Smooth muscle cell (in vitro differentiated cells): ENCODE results near the gene UBE2F. TPM values are rescaled to one million over a fixed set of nuclear protein-coding genes. Genes with fewer than 3 reads are reported as not detected.
"Not testable (repeated sequence)": the region's sequence is repeated elsewhere in the genome, so short reads cannot be mapped to it uniquely, and the experiment has no call there.

Experiments
- DNase-seq: peaks from one replicate; lab custom pipeline; 2025; ENCODE audit not compliant: unreplicated experiment; lab: John Stamatoyannopoulos, UW
- H2AFZ ChIP-seq: fragments of 200-600 bp; sonication (generic); 2 replicates; pipeline ENCODE4 v1.6.0; 2016; ENCODE audit warnings: antibody characterized with exemption, low read depth, mild to moderate bottlenecking
- H3F3A ChIP-seq: fragments of 200-600 bp; sonication (generic); 2 replicates; pipeline ENCODE4 v1.6.0; 2017; ENCODE audit warnings: antibody characterized with exemption, low read depth
- H3K27ac ChIP-seq: fragments of 200-600 bp; sonication (generic); 2 replicates; pipeline ENCODE4 v1.5.1; 2016; ENCODE audit warnings: low read depth, mild to moderate bottlenecking
- H3K27me3 ChIP-seq: fragments of 200-600 bp; sonication (generic); 2 replicates; pipeline ENCODE4 v1.6.1; 2016; ENCODE audit warnings: low read depth, mild to moderate bottlenecking
- H3K36me3 ChIP-seq: fragments of 200-600 bp; sonication (generic); 2 replicates; pipeline ENCODE4 v1.5.1; 2016; ENCODE audit warnings: low read depth
- H3K4me1 ChIP-seq: fragments of 200-600 bp; sonication (generic); 2 replicates; pipeline ENCODE4 v1.5.1; 2016; ENCODE audit warnings: low read depth
- H3K4me2 ChIP-seq: fragments of 200-600 bp; sonication (generic); 2 replicates; pipeline ENCODE4 v1.6.0; 2016; ENCODE audit warnings: mild to moderate bottlenecking
- H3K4me3 ChIP-seq: fragments of 200-600 bp; sonication (generic); 2 replicates; pipeline ENCODE4 v1.5.1; 2016; ENCODE audit warnings: mild to moderate bottlenecking
- H3K79me2 ChIP-seq: fragments of 200-600 bp; sonication (generic); 2 replicates; pipeline ENCODE4 v1.6.0; 2016; ENCODE audit warnings: low read depth, mild to moderate bottlenecking
- H3K9ac ChIP-seq: fragments of 200-600 bp; sonication (generic); 2 replicates; pipeline ENCODE4 v1.6.0; 2016; ENCODE audit warnings: low read depth
- H3K9me3 ChIP-seq: fragments of 200-600 bp; sonication (generic); replicated peaks from 2 replicates; pipeline ENCODE4 v1.5.1; 2016; ENCODE audit warnings: low read depth
- H4K20me1 ChIP-seq: fragments of 200-600 bp; sonication (generic); 2 replicates; pipeline ENCODE4 v1.6.0; 2016; ENCODE audit warnings: low read depth
- WGBS: methylation state at CpG from one replicate; pipeline ENCODE4 v1.1.7; 2016; ENCODE audit warnings: low lambda C conversion rate; 5-methylcytosine and 5-hydroxymethylcytosine counted together
- polyA plus RNA-seq: library from polyadenylated mRNA; unstranded; fragments of >200 nt; fragmentation: Nextera tagmentation; extraction: Ambion mirVana; gene quantifications from 2 replicates; pipeline ENCODE4 v1.2.1, GENCODE V29; 2016
- total RNA-seq: library from RNA; depleted of rRNA; stranded (reverse); fragments of >200 nt; gene quantifications from 2 replicates; pipeline ENCODE4 v1.2.3, GENCODE V29; 2014
- TF ChIP-seq, protein P1 (sequence below): fragments of 200-600 bp; sonication (generic); IDR thresholded peaks from 2 replicates; pipeline ENCODE4 v1.5.1; 2017; ENCODE audit warnings: borderline replicate concordance, mild to moderate bottlenecking, antibody characterized with exemption; ENCODE audit not compliant: insufficient read depth, poor library complexity, severe bottlenecking

Gene UBE2F
- total and polyA plus RNA-seq, 2 experiments from 2014 or later = 52.5 to 94.8 TPM

DNA sequence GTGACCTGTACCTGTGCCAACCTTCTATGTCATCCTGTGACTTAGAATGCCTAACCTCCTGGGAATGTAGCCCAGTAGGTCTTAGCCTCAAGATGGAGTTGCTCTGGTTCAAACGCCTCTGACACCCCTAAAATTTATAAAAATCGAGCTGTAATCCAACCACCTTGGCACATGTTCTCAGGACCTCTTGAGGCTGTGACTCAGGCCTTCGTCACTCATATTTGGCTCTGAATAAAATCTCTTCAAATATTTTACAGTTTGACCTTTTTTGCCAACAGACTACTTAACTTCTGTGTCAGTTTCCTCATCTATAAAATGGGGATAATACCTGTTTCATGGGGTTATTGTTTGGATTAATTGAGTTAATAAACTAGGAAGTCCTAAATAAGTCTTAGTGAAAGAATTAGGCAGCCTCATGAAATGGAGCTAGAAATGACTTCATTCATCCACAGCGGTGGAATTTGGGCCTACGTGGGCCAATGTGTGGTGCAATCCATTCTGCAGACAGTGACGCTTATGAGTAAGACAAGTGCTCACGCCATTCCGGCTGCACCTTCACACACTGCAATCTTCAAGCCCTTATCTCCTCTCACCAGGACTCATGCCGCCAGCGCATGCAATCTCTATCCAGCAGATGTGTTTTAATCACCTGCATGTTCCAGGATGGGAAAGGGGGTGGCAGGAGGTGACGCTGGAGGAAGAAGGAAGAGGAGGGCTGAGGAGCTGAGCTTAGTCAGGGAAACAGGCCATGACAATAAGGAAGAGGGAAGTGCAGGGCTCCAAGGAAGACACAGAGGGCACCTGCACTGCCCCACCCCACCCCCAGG lies 2.0 kb upstream of the UBE2F start:
- peaks cover 24% of the 10 kb centered on the region for H4K20me1 ChIP-seq
- H3K27me3 ChIP-seq = no peaks in the 10 kb centered on the region
- H3K79me2 ChIP-seq = peaks cover 25% of the 10 kb centered on the region
- WGBS = 82% methylated on average over 11 of the region's 11 CpGs
- H3K4me2 ChIP-seq = no peak overlapping the region
- TF ChIP-seq, protein P1, sequence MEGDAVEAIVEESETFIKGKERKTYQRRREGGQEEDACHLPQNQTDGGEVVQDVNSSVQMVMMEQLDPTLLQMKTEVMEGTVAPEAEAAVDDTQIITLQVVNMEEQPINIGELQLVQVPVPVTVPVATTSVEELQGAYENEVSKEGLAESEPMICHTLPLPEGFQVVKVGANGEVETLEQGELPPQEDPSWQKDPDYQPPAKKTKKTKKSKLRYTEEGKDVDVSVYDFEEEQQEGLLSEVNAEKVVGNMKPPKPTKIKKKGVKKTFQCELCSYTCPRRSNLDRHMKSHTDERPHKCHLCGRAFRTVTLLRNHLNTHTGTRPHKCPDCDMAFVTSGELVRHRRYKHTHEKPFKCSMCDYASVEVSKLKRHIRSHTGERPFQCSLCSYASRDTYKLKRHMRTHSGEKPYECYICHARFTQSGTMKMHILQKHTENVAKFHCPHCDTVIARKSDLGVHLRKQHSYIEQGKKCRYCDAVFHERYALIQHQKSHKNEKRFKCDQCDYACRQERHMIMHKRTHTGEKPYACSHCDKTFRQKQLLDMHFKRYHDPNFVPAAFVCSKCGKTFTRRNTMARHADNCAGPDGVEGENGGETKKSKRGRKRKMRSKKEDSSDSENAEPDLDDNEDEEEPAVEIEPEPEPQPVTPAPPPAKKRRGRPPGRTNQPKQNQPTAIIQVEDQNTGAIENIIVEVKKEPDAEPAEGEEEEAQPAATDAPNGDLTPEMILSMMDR = no peak
- H2AFZ ChIP-seq = no peak overlapping the region
- DNase-seq = no peak
- no peak overlapping the region for H3K4me3 ChIP-seq
- no peak overlapping the region for H3K9ac ChIP-seq
- H3K27ac ChIP-seq = no peak overlapping the region
- H3K9me3 ChIP-seq = no peaks in the 10 kb centered on the region
- no peaks in the 10 kb centered on the region for H3K36me3 ChIP-seq
- no peaks in the 10 kb centered on the region for H3F3A ChIP-seq
- H3K4me1 ChIP-seq = peaks cover 13% of the 10 kb centered on the region

DNA sequence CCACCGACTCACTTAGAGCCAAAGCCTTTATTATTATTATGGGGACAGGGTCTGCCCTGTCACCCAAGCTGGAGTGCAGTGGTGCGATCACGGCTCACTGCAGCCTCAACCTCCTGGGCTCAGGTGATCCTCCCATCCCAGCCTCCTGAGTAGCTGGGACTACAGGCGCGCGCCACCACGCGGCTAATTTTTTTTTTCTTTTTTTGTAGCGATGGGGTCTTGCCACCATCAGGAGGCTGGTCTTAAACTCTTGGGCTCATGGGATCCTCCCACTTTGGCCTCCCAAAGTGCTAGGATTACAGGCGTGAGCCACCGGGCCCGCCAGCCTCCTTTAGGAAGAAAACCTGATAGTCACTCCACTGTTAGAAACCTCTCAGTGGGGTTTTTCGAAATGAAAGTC lies 970 bp upstream of the UBE2F start:
- DNase-seq, H3K9me3 ChIP-seq, H3K36me3 ChIP-seq, H3K27ac ChIP-seq, H3F3A ChIP-seq, H3K27me3 ChIP-seq: not testable (repeated sequence)
- 83% methylated on average over 13 of the region's 13 CpGs for WGBS
- Histone ChIP-seq H3K4me3 (peak overlapping the region; percentile 66), H3K79me2 (peaks cover 36% of the 10 kb centered on the region), H3K4me1 (peaks cover 13% of the 10 kb centered on the region), H2AFZ (peak overlapping the region; percentile 99), H3K4me2 (peak overlapping the region; percentile 90), H4K20me1 (peaks cover 35% of the 10 kb centered on the region), H3K9ac (peak overlapping the region; percentile 26)

DNA sequence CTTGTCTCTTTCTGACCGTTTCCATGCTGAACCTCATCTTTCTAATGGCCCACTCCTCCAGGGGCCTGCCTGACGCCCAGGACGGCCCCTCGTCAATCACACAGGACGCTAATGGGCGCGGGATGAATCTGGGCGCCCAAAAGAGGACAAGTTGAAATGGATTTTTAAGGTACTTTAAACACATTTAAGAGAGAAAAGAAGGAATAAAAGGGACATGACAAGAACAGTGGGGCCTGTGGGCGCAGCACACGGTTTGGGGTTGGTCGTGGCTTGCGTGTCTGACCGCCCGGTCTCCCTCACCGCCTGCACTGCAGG lies 607 bp upstream of the UBE2F start:
- peak overlapping the region; percentile 99 for H2AFZ ChIP-seq
- H3K36me3 ChIP-seq = no peaks in the 10 kb centered on the region
- H4K20me1 ChIP-seq = peaks cover 38% of the 10 kb centered on the region
- H3K27ac ChIP-seq = no peak overlapping the region
- H3K4me1 ChIP-seq = peaks cover 13% of the 10 kb centered on the region
- no peaks in the 10 kb centered on the region for H3F3A ChIP-seq
- TF ChIP-seq, protein P1 = no peak
- H3K79me2 ChIP-seq = peaks cover 39% of the 10 kb centered on the region
- peak overlapping the region; percentile 26 for H3K9ac ChIP-seq
- no peaks in the 10 kb centered on the region for H3K27me3 ChIP-seq
- WGBS = 34% methylated on average over 15 of the region's 15 CpGs
- DNase-seq = no peak
- H3K4me3 ChIP-seq = peak overlapping the region; percentile 66
- H3K4me2 ChIP-seq = peak overlapping the region; percentile 90
- no peaks in the 10 kb centered on the region for H3K9me3 ChIP-seq

DNA sequence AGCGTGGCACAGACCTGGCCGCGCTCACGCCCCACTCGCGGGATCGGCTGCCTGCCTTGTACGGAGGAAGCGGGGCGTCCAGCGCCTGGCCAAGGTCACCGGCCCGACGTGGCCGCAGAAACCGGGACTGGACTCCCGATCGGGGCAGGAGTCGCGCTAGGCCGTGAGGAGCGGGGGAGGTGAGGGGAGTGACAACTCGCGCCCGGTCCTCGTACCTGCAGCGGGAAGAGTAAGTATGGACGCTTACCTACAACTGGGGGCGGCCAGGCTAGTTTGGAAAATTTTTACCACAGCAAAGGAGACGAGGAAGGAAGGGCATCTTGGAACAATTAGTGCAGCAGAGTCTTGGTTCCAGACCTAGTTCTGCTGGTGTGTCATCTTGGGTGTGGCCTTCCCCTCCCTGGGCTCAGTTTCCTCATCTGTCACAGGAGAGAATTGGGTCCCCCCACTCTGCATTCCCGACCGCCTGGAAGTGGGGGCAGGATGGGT lies 693 bp downstream of the UBE2F start:
- peaks cover 13% of the 10 kb centered on the region for H3K4me1 ChIP-seq
- H3K79me2 ChIP-seq = peaks cover 52% of the 10 kb centered on the region
- DNase-seq = no peak
- H3K9me3 ChIP-seq = no peaks in the 10 kb centered on the region
- H3F3A ChIP-seq = no peaks in the 10 kb centered on the region
- peaks cover 51% of the 10 kb centered on the region for H4K20me1 ChIP-seq
- no peak overlapping the region for H3K27ac ChIP-seq
- H3K36me3 ChIP-seq = no peaks in the 10 kb centered on the region
- no peaks in the 10 kb centered on the region for H3K27me3 ChIP-seq
- H2AFZ ChIP-seq = peak overlapping the region; percentile 70
- H3K9ac ChIP-seq = peak overlapping the region; percentile 81
- WGBS = under 1% methylated on average over 31 of the region's 32 CpGs
- peak overlapping the region; percentile 99 for H3K4me2 ChIP-seq
- peak overlapping the region; percentile 91 for H3K4me3 ChIP-seq
- TF ChIP-seq, protein P1 = no peak
